Karpas-422 (cell line): Measurements from ENCODE around the gene NPFFR2. TPM values are rescaled to one million over a fixed set of nuclear protein-coding genes. Genes with fewer than 3 reads are reported as not detected.
"Not testable (repeated sequence)": the region's sequence is repeated elsewhere in the genome, so short reads cannot be mapped to it uniquely, and the experiment has no call there.

Source experiments
- DNase-seq: peaks from one replicate; pipeline ENCODE4 v3.0.0-alpha.2; 2015
- H2AFZ ChIP-seq: fragments of 200-600 bp; sonication (generic); 2 replicates; pipeline ENCODE4 v1.6.1; 2014; ENCODE audit warnings: antibody characterized with exemption, low read length, mixed read lengths
- H3K27ac ChIP-seq: fragments of 200-600 bp; sonication (generic); 2 replicates; pipeline ENCODE4 v1.5.1; 2014; ENCODE audit warnings: mild to moderate bottlenecking, low read length, moderate library complexity
- H3K27me3 ChIP-seq: fragments of 200-600 bp; sonication (generic); 2 replicates; pipeline ENCODE4 v1.6.1; 2014; ENCODE audit warnings: low read length, mixed read lengths
- H3K36me3 ChIP-seq: fragments of 200-600 bp; sonication (generic); 2 replicates; pipeline ENCODE4 v1.6.1; 2014; ENCODE audit warnings: low read length, mixed read lengths; ENCODE audit not compliant: insufficient read depth
- H3K4me1 ChIP-seq: fragments of 200-600 bp; sonication (generic); 2 replicates; pipeline ENCODE4 v1.6.1; 2014; ENCODE audit warnings: mild to moderate bottlenecking, low read length, mixed read lengths
- H3K4me2 ChIP-seq: fragments of 200-600 bp; sonication (generic); 2 replicates; pipeline ENCODE4 v1.6.1; 2014; ENCODE audit warnings: low read length, low read depth, mild to moderate bottlenecking; ENCODE audit not compliant: poor library complexity, severe bottlenecking
- H3K4me3 ChIP-seq: fragments of 200-600 bp; sonication (generic); 2 replicates; pipeline ENCODE4 v1.5.1; 2014; ENCODE audit warnings: mild to moderate bottlenecking, antibody characterized with exemption, low read length, mixed read lengths
- H3K79me2 ChIP-seq: fragments of 200-600 bp; sonication (generic); 2 replicates; pipeline ENCODE4 v1.6.1; 2014; ENCODE audit warnings: mild to moderate bottlenecking, low read length, mixed read lengths
- H3K9ac ChIP-seq: fragments of 200-600 bp; sonication (generic); 2 replicates; pipeline ENCODE4 v1.6.0; 2014; ENCODE audit warnings: low read length
- H3K9me2 ChIP-seq: fragments of 200-600 bp; sonication (generic), shearing (Covaris generic); replicated peaks from 2 replicates; pipeline ENCODE4 v1.6.0; 2014; ENCODE audit warnings: mild to moderate bottlenecking, low read length, moderate library complexity; ENCODE audit not compliant: insufficient read depth
- H3K9me3 ChIP-seq: fragments of 300-700, 200-600 bp; sonication (generic); 2 replicates; pipeline ENCODE4 v1.6.1; 2014; ENCODE audit warnings: low read length, mixed read lengths
- H4K20me1 ChIP-seq: fragments of 200-600 bp; sonication (generic); 2 replicates; pipeline ENCODE4 v1.6.1; 2014; ENCODE audit warnings: mild to moderate bottlenecking, antibody characterized with exemption, low read length, low read depth; ENCODE audit not compliant: insufficient read depth
- total RNA-seq: library from RNA; depleted of rRNA; stranded (reverse); fragments of >200 nt; shearing (Covaris generic); gene quantifications from 2 replicates; pipeline ENCODE4 v1.2.3, GENCODE V29; 2014; ENCODE audit warnings: low replicate concordance

Gene NPFFR2
- total RNA-seq, 1 experiment from 2014 or later, result not detected

DNA sequence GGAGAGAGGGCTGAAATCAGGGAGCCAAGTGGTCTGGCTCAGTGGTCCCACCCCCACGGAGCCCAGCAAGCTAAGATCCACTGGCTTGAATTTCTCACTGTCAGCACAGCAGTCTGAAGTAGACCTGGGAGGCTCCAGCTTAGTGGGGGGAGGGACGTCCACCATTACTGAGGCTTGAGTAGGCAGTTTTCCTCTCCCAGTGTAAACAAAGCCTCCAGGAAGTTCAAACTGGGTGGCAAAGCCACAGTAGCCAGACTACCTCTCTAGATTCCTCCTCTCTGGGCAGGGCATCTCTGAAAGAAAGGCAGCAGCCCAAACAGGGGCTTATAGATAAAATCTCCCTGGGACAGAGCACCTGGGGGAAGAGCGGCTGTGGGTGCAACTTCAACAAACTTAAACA, 88.1 kb downstream of the NPFFR2 start:
- no peaks in the 10 kb centered on the region for H4K20me1 ChIP-seq
- no peaks in the 10 kb centered on the region for H3K4me1 ChIP-seq
- H2AFZ ChIP-seq, result no peak overlapping the region
- H3K27me3 ChIP-seq, result no peaks in the 10 kb centered on the region
- no peaks in the 10 kb centered on the region for H3K36me3 ChIP-seq
- no peak for DNase-seq
- H3K4me2 ChIP-seq, result no peak overlapping the region
- H3K27ac ChIP-seq, result no peak overlapping the region
- H3K9me2 ChIP-seq, result no peaks in the 10 kb centered on the region
- no peak overlapping the region for H3K9ac ChIP-seq
- H3K4me3 ChIP-seq, result no peak overlapping the region
- H3K9me3 ChIP-seq, result no peaks in the 10 kb centered on the region
- no peaks in the 10 kb centered on the region for H3K79me2 ChIP-seq

DNA sequence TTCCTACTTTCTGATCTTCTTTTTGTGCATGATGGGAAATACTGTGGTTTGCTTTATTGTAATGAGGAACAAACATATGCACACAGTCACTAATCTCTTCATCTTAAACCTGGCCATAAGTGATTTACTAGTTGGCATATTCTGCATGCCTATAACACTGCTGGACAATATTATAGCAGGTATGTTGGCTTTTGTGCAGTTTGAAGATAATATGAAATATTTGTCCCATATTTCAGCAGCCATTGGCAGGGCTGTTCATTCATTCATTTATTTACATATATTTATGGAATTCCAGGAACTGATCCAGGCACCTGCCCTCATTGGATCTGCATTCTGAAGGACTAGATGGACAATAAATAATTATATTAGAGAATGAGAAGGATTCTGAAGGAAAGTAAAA, 96.9 kb downstream of the NPFFR2 start:
- H3K4me1 ChIP-seq, result no peaks in the 10 kb centered on the region

DNA sequence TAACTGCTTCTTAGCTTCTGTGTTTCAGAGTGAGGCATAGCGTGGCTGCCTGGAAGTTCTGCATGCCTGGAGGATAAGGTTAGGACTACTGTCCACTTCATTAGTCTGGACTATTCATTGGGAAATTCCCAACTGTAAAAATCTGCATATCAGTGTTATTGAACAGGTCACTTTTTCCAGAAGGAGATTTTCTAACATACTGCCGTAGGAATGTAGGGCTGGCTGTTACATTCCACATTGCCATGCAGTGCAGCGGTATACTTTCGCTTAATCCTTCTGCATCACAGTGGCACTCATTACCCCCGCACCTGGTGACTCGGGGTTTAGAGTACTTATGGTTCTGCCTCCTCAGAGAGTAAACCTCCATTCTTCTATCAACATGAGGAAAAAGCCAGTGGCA, 104.6 kb downstream of the NPFFR2 start:
- no peak overlapping the region for H3K4me2 ChIP-seq
- H3K9me2 ChIP-seq, result no peaks in the 10 kb centered on the region
- H3K27ac ChIP-seq, result no peak overlapping the region
- H3K79me2 ChIP-seq, result no peaks in the 10 kb centered on the region
- H3K9me3 ChIP-seq, result no peaks in the 10 kb centered on the region
- no peak for DNase-seq
- H2AFZ ChIP-seq, result no peak overlapping the region
- no peaks in the 10 kb centered on the region for H3K27me3 ChIP-seq
- no peaks in the 10 kb centered on the region for H3K36me3 ChIP-seq
- H3K9ac ChIP-seq, result no peak overlapping the region
- H4K20me1 ChIP-seq, result no peaks in the 10 kb centered on the region
- no peaks in the 10 kb centered on the region for H3K4me1 ChIP-seq
- no peak overlapping the region for H3K4me3 ChIP-seq

More for the DNA sequence above, 96.9 kb downstream of the NPFFR2 start:
- no peaks in the 10 kb centered on the region for H3K9me3 ChIP-seq
- no peaks in the 10 kb centered on the region for H3K36me3 ChIP-seq
- no peak overlapping the region for H2AFZ ChIP-seq
- no peak overlapping the region for H3K4me3 ChIP-seq
- no peaks in the 10 kb centered on the region for H4K20me1 ChIP-seq
- no peak overlapping the region for H3K27ac ChIP-seq
- no peak for DNase-seq
- no peaks in the 10 kb centered on the region for H3K79me2 ChIP-seq
- no peak overlapping the region for H3K9ac ChIP-seq
- H3K4me2 ChIP-seq, result no peak overlapping the region
- H3K9me2 ChIP-seq, result no peaks in the 10 kb centered on the region
- H3K27me3 ChIP-seq, result no peaks in the 10 kb centered on the region

DNA sequence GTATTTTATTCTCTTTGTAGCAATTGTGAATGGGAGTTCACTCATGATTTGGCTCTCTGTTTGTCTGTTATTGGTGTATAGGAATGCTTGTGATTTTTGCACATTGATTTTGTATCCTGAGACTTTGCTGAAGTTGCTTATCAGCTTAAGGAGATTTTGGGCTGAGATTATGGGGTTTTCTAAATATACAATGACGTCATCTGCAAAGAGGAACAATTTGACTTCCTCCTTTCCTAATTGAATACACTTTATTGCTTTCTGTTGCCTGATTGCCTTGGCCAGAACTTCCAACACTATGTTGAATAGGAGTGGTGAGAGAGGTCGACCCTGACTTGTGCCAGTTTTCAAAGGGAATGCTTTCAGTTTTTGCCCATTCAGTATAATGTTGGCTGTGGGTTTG, 108.2 kb downstream of the NPFFR2 start:
- not testable (repeated sequence) for H3K9me3 ChIP-seq, H3K79me2 ChIP-seq, H3K4me1 ChIP-seq, DNase-seq, H3K9ac ChIP-seq, H3K27ac ChIP-seq, H3K36me3 ChIP-seq, H2AFZ ChIP-seq, H3K4me2 ChIP-seq, H4K20me1 ChIP-seq, H3K4me3 ChIP-seq, H3K9me2 ChIP-seq, H3K27me3 ChIP-seq

DNA sequence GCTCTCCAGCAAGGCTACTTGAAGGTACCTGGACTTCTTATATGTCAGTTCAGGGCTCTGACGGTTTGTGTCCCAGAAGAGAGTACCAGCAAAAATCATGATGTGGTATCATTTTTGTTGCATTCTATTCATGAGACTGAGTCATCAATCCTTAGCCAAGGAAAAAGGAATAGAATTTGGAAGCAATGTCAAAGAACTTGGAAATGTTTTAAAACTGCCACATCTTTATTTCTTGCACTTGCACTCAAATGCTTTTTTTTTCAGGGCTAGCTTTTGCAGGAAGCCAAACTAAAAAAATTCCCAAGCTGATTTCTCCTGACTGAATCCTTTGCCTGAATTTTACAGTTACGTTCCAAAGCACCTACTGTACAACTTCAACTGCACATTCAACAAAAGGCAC, 112.4 kb downstream of the NPFFR2 start:
- Histone ChIP-seq H3K9ac (no peak overlapping the region), H3K27me3 (no peaks in the 10 kb centered on the region), H2AFZ (no peak overlapping the region), H3K4me3 (no peak overlapping the region), H3K27ac (no peak overlapping the region), H3K9me3 (no peaks in the 10 kb centered on the region), H3K36me3 (no peaks in the 10 kb centered on the region), H3K4me1 (no peaks in the 10 kb centered on the region), H3K4me2 (no peak overlapping the region), H3K9me2 (no peaks in the 10 kb centered on the region), H3K79me2 (no peaks in the 10 kb centered on the region), H4K20me1 (no peaks in the 10 kb centered on the region)
- no peak for DNase-seq

DNA sequence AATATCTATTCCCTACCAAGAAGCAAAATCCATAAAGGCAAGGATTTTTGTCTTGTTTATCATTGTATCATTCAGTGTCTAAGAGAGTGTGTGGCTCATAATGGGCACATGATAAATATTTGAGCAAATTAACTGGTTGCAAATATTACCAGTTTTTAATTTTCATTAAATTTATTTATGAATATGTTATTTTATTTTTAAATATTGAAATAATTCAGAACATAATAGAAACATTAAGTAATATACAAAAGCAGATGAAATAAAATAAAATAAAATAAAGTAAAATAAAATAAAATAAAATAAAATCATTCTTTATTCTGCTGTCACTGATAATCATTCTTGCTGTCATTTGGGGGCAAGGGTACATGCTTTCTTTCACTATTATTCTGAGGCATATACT, 120.9 kb downstream of the NPFFR2 start:
- Histone ChIP-seq H3K9me3 (no peaks in the 10 kb centered on the region), H3K27ac (no peak overlapping the region), H3K4me1 (no peaks in the 10 kb centered on the region), H3K79me2 (no peaks in the 10 kb centered on the region), H3K9ac (no peak overlapping the region), H3K36me3 (no peaks in the 10 kb centered on the region), H2AFZ (no peak overlapping the region), H3K27me3 (no peaks in the 10 kb centered on the region), H4K20me1 (no peaks in the 10 kb centered on the region), H3K9me2 (no peaks in the 10 kb centered on the region), H3K4me3 (no peak overlapping the region), H3K4me2 (no peak overlapping the region)
- no peak for DNase-seq

DNA sequence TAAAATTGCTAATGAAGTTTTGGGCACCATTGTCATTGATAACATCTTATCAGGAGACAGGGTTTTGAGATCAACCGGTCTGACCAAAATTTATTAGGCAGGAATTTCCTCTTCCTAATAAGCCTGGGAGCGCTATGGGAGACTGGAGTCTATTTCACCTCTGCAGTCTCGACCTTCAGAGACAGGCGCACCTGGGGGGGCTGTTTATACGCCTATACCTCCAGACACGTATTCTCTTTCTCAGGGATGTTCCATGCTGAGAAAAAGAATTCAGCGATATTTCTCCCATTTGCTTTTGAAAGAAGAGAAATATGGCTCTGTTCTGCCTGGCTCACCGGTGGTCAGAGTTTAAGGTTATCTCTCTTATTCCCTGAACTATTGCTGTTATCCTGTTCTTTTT, 121.8 kb downstream of the NPFFR2 start:
- H3K4me1 ChIP-seq, H3K4me2 ChIP-seq, H2AFZ ChIP-seq, DNase-seq, H3K79me2 ChIP-seq, H3K9me2 ChIP-seq, H3K9me3 ChIP-seq, H4K20me1 ChIP-seq, H3K36me3 ChIP-seq, H3K9ac ChIP-seq, H3K27me3 ChIP-seq, H3K27ac ChIP-seq, H3K4me3 ChIP-seq: not testable (repeated sequence)

DNA sequence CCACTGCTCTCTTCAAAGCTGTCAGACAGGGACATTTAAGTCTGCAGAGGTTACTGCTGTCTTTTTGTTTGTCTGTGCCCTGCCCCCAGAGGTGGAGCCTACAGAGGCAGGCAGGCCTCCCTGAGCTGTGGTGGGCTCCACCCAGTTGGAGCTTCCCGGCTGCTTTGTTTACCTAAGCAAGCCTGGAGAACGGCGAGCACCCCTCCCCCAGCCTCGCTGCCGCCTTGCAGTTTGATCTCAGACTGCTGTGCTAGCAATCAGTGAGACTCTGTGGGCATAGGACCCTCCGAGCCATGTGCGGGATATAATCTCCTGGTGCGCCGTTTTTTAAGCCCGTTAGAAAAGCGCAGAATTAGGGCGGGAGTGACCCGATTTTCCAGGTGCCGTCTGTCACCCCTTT, 137.5 kb downstream of the NPFFR2 start:
- H2AFZ ChIP-seq, DNase-seq: not testable (repeated sequence)

DNA sequence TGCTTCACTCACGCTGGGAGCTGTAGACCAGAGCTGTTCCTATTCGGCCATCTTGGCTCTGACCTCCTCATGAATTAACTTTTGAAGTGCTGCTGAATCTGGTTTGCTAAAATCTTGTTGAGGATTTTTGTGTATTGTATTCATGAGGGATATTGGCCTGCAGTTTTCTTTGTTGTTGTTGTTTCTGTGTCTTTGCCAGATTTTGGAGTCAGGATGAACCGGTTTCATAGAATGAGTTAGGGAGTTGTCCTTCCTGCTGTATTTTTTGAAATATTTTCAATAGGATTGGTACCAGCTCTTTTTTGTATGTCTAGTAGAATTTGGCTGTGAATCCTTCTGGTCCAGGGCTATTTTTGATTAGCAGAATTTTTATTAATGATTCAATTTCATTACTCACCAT, 138.1 kb downstream of the NPFFR2 start:
- no peak overlapping the region for H3K4me3 ChIP-seq
- H3K4me2 ChIP-seq, result no peak overlapping the region
- no peak for DNase-seq
- H3K27ac ChIP-seq, result no peak overlapping the region
- no peaks in the 10 kb centered on the region for H4K20me1 ChIP-seq
- no peaks in the 10 kb centered on the region for H3K4me1 ChIP-seq
- H2AFZ ChIP-seq, result no peak overlapping the region
- H3K36me3 ChIP-seq, result no peaks in the 10 kb centered on the region
- no peaks in the 10 kb centered on the region for H3K9me3 ChIP-seq
- H3K79me2 ChIP-seq, result no peaks in the 10 kb centered on the region
- H3K9me2 ChIP-seq, result no peaks in the 10 kb centered on the region
- H3K27me3 ChIP-seq, result no peaks in the 10 kb centered on the region
- no peak overlapping the region for H3K9ac ChIP-seq

More for the DNA sequence above, 137.5 kb downstream of the NPFFR2 start:
- not testable (repeated sequence) for H3K4me3 ChIP-seq, H4K20me1 ChIP-seq, H3K79me2 ChIP-seq, H3K27me3 ChIP-seq, H3K4me1 ChIP-seq, H3K36me3 ChIP-seq, H3K9me2 ChIP-seq, H3K27ac ChIP-seq, H3K9ac ChIP-seq, H3K4me2 ChIP-seq, H3K9me3 ChIP-seq
